ENCODE data around the gene PPARD. TPM values are rescaled to one million over a fixed set of nuclear protein-coding genes. Genes with fewer than 3 reads are reported as not detected.

PPARD gene
- total and polyA plus RNA-seq, 2 of the 13 experiments (the other 11 are each of a cell fraction or from before 2014, with no cell fraction given): 6.1 to 13.3 TPM

- TF ChIP-seq, protein P1, sequence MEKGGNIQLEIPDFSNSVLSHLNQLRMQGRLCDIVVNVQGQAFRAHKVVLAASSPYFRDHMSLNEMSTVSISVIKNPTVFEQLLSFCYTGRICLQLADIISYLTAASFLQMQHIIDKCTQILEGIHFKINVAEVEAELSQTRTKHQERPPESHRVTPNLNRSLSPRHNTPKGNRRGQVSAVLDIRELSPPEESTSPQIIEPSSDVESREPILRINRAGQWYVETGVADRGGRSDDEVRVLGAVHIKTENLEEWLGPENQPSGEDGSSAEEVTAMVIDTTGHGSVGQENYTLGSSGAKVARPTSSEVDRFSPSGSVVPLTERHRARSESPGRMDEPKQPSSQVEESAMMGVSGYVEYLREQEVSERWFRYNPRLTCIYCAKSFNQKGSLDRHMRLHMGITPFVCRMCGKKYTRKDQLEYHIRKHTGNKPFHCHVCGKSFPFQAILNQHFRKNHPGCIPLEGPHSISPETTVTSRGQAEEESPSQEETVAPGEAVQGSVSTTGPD (CRISPR knock-in tag; IDR thresholded peaks at IDR 0.05): no peak
- no peak for TF ChIP-seq ATF7 (IDR thresholded peaks at IDR 0.05)
- no peak for TF ChIP-seq ATF7 (CRISPR knock-in tag; IDR thresholded peaks at IDR 0.05)
These were observed 35.9 kb downstream of the PPARD start (continued) for GRCh38 chr6:35378261-35378660.

DNA sequence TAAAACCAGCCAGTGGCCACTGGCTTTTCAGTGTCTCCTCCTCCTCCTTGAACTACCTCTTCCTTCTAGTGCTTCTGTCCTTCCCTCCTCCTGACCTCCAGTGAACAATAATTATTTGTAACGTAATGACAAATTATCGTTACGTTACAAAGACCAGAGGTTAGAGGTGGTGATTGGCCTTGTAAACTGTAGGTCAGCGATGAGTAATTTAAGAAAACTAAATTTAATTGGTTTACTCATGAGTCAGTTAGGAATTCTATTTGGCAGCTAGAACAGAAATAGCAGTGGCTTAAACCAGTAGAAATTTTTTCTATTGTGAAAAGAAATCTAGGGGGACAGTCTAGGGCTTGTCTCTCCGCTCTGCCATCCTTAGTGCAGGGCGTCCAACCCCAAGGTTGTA lies 38.8 kb downstream of the PPARD start:
- Histone ChIP-seq H3K4me2 (ENCODE audit: low read depth, low read length) (no peak overlapping the region), H3K36me3 (replicated peaks in 1 of 2; ENCODE audit: control insufficient read depth in 1 of 2, insufficient read depth in 2 of 2, low read length in 2 of 2) (peaks cover 0 to 1% of the 10 kb centered on the region in 2 experiments; a peak in 1 of 5 replicates), H3K4me3 (replicated peaks in 1 of 3; ENCODE audit: insufficient read depth in 1 of 3, low read depth in 2 of 3, low read length in 3 of 3) (no peak overlapping the region), H3K27me3 (ENCODE audit: control insufficient read depth in 1 of 2, insufficient read depth in 2 of 2, low read length in 2 of 2) (no peaks in the 10 kb centered on the region), H3K27ac (ENCODE audit: extremely low read length, insufficient read depth, low read length) (no peak overlapping the region), H4K20me1 (ENCODE audit: insufficient read depth, low read length) (no peaks in the 10 kb centered on the region), H3K79me2 (ENCODE audit: insufficient read depth, low read length) (no peaks in the 10 kb centered on the region), H2AFZ (ENCODE audit: low read length) (no peak overlapping the region), H3K9ac (ENCODE audit: insufficient read depth, low read depth, low read length) (no peak overlapping the region), H3K9me3 (ENCODE audit: low read length) (no peaks in the 10 kb centered on the region), H3K4me1 (ENCODE audit: insufficient read depth, low read length) (peaks cover 22% of the 10 kb centered on the region)
- intact Hi-C loops (cut with micrococcal nuclease; ENCODE audit: unreplicated experiment) (no loop called here), in situ Hi-C loops (cut with HindIII; ENCODE audit: extremely low pct_ligation_motif_present, low pct_unique_long_range_greater_than_20kb) (no loop called here)
- ATAC-seq: no peak
- 97% methylated on average over 6 of the region's 6 CpGs for WGBS (ENCODE audit: low lambda C conversion rate)
- ChIA-PET CTCF (ENCODE audit: low intra/inter-chr PET ratio, low total read pairs) (no interaction called here), POLR2A (no interaction called here)
- BruUV-seq (replicated peaks): no TSS peak
- FAIRE-seq: no peak
- DNase-seq (ENCODE audit: low spot score): no peak
- TF ChIP-seq MAFK (conservative IDR thresholded peaks at IDR 0.05 in 1 of 2, IDR thresholded peaks at IDR 0.05 in 1 of 2; ENCODE audit: low read length in 2 of 2) (no peak), ZNF749 (CRISPR knock-in tag; IDR thresholded peaks at IDR 0.05; ENCODE audit: borderline replicate concordance) (no peak), SNRNP70 (IDR thresholded peaks at IDR 0.05; ENCODE audit: low read depth, low read length) (no peak), SRF (IDR thresholded peaks at IDR 0.05; ENCODE audit: low read depth, low read length) (no peak), ZNF7 (CRISPR knock-in tag; IDR thresholded peaks at IDR 0.05) (no peak), DMAP1 (CRISPR knock-in tag; IDR thresholded peaks at IDR 0.05) (no peak), HNF4G (IDR thresholded peaks at IDR 0.05; ENCODE audit: borderline replicate concordance, low read depth, low read length) (no peak), HNF4G (CRISPR knock-in tag; IDR thresholded peaks at IDR 0.05; ENCODE audit: borderline replicate concordance, low read depth) (no peak), PTBP1 (IDR thresholded peaks at IDR 0.05; ENCODE audit: low read depth, low read length, poor library complexity, severe bottlenecking) (no peak), ZNF740 (CRISPR knock-in tag; IDR thresholded peaks at IDR 0.05) (no peak), ZNF75D (CRISPR knock-in tag; IDR thresholded peaks at IDR 0.05; ENCODE audit: borderline replicate concordance) (no peak), ZBTB7A (CRISPR knock-in tag; IDR thresholded peaks at IDR 0.05) (no peak), SPEN (CRISPR knock-in tag; IDR thresholded peaks at IDR 0.05; ENCODE audit: low read depth) (no peak), ZFP91 (CRISPR knock-in tag; IDR thresholded peaks at IDR 0.05; ENCODE audit: borderline replicate concordance) (no peak), ZC3H13 (CRISPR knock-in tag; IDR thresholded peaks at IDR 0.05) (no peak), NCOA2 (CRISPR knock-in tag; IDR thresholded peaks at IDR 0.05) (no peak), DNMT3B (CRISPR knock-in tag; conservative IDR thresholded peaks at IDR 0.05) (no peak), HHEX (CRISPR knock-in tag; IDR thresholded peaks at IDR 0.05) (no peak)
- TF ChIP-seq, protein P2, sequence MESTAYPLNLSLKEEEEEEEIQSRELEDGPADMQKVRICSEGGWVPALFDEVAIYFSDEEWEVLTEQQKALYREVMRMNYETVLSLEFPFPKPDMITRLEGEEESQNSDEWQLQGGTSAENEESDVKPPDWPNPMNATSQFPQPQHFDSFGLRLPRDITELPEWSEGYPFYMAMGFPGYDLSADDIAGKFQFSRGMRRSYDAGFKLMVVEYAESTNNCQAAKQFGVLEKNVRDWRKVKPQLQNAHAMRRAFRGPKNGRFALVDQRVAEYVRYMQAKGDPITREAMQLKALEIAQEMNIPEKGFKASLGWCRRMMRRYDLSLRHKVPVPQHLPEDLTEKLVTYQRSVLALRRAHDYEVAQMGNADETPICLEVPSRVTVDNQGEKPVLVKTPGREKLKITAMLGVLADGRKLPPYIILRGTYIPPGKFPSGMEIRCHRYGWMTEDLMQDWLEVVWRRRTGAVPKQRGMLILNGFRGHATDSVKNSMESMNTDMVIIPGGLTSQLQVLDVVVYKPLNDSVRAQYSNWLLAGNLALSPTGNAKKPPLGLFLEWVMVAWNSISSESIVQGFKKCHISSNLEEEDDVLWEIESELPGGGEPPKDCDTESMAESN (CRISPR knock-in tag; conservative IDR thresholded peaks at IDR 0.05): no peak

Measured in HepG2 (cell line).